PFSK-1 (cell line): Measurements from ENCODE around the gene C1QL4.

Experiments
- FOXP2 ChIP-seq: optimal IDR thresholded peaks from 2 replicates; pipeline ENCODE3; 2011; ENCODE audit warnings: borderline replicate concordance, control low read depth, inconsistent platforms; ENCODE audit not compliant: insufficient read depth; ENCODE audit errors: extremely low read length, extremely low read depth
- POLR2AphosphoS5 ChIP-seq: IDR thresholded peaks from 2 replicates; pipeline ENCODE4 v1.6.1; 2012; ENCODE audit warnings: low read depth, mild to moderate bottlenecking, control low read depth, low read length, moderate library complexity
- REST ChIP-seq, 2 experiments: IDR thresholded peaks; 2 replicates each; pipeline versions ENCODE4 v1.6.1 to v1.8.0; 2011 to 2012; ENCODE audit warnings: low read depth in 2 of 2, low read length in 2 of 2, control low read depth in 1 of 2, inconsistent platforms in 1 of 2, mild to moderate bottlenecking in 1 of 2, moderate library complexity in 1 of 2; ENCODE audit not compliant: insufficient read depth in 1 of 2
- SIN3A ChIP-seq: IDR thresholded peaks from 2 replicates; pipeline ENCODE4 v1.6.1; 2012; ENCODE audit warnings: mild to moderate bottlenecking, low read length, moderate library complexity, borderline replicate concordance; ENCODE audit not compliant: insufficient read depth
- TAF1 ChIP-seq: IDR thresholded peaks from 2 replicates; pipeline ENCODE4 v1.6.1; 2012; ENCODE audit warnings: low read length, control low read depth, borderline replicate concordance; ENCODE audit not compliant: insufficient read depth

C1QL4 gene

GRCh38 chr12:49335955-49336644, 888 bp downstream of the C1QL4 start:
- TF ChIP-seq TAF1 (no peak), FOXP2 (no peak), SIN3A (no peak), POLR2AphosphoS5 (no peak), REST (IDR thresholded peaks at IDR 0.05; ENCODE audit: insufficient read depth in 1 of 2, low read depth in 2 of 2, low read length in 2 of 2) (no peak)

GRCh38 chr12:49335118-49335954, 1.7 kb downstream of the C1QL4 start:
- TF ChIP-seq TAF1 (no peak), POLR2AphosphoS5 (no peak), SIN3A (no peak), REST (IDR thresholded peaks at IDR 0.05; ENCODE audit: insufficient read depth in 1 of 2, low read depth in 2 of 2, low read length in 2 of 2) (no peak), FOXP2 (no peak)

- TF ChIP-seq TAF1 (no peak), SIN3A (no peak), FOXP2 (no peak), REST (IDR thresholded peaks at IDR 0.05; ENCODE audit: insufficient read depth in 1 of 2, low read depth in 2 of 2, low read length in 2 of 2) (no peak), POLR2AphosphoS5 (no peak)
Observed at GRCh38 chr12:49334681-49335080, 2.3 kb downstream of the C1QL4 start.

- TF ChIP-seq REST (IDR thresholded peaks at IDR 0.05; ENCODE audit: insufficient read depth in 1 of 2, low read depth in 2 of 2, low read length in 2 of 2) (no peak), SIN3A (no peak), POLR2AphosphoS5 (no peak)
Observed at GRCh38 chr12:49334226-49334625, 2.8 kb downstream of the C1QL4 start.
